NB4 (cell line): ENCODE measurements around the gene METTL3.

Experiments used
- DNase-seq: peaks from one replicate; pipeline ENCODE4 v3.0.0; 2010; ENCODE audit warnings: low read depth
- H3K4me3 ChIP-seq: one replicate; pipeline ENCODE4 v1.5.1; 2011; ENCODE audit warnings: mild to moderate bottlenecking, low read depth, low read length, moderate library complexity
- MAX ChIP-seq: IDR thresholded peaks from 2 replicates; pipeline ENCODE4 v1.6.1; 2011; ENCODE audit warnings: low read depth, low read length
- MYC ChIP-seq: IDR thresholded peaks from 2 replicates; pipeline ENCODE4 v1.6.1; 2011; ENCODE audit warnings: low read depth, low read length
- POLR2A ChIP-seq: IDR thresholded peaks from 2 replicates; pipeline ENCODE4 v1.6.1; 2011; ENCODE audit warnings: mild to moderate bottlenecking; ENCODE audit not compliant: insufficient read length; ENCODE audit errors: extremely low read depth
- TF ChIP-seq, protein P1 (sequence below): IDR thresholded peaks from one replicate; pipeline ENCODE4 v1.5.1; 2012; ENCODE audit warnings: low read depth, low read length

The METTL3 gene

GRCh38 chr14:21536418-21537089 is 25.4 kb upstream of the METTL3 start:
- no peak for DNase-seq
- TF ChIP-seq, protein P1, sequence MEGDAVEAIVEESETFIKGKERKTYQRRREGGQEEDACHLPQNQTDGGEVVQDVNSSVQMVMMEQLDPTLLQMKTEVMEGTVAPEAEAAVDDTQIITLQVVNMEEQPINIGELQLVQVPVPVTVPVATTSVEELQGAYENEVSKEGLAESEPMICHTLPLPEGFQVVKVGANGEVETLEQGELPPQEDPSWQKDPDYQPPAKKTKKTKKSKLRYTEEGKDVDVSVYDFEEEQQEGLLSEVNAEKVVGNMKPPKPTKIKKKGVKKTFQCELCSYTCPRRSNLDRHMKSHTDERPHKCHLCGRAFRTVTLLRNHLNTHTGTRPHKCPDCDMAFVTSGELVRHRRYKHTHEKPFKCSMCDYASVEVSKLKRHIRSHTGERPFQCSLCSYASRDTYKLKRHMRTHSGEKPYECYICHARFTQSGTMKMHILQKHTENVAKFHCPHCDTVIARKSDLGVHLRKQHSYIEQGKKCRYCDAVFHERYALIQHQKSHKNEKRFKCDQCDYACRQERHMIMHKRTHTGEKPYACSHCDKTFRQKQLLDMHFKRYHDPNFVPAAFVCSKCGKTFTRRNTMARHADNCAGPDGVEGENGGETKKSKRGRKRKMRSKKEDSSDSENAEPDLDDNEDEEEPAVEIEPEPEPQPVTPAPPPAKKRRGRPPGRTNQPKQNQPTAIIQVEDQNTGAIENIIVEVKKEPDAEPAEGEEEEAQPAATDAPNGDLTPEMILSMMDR, result no peak
- TF ChIP-seq MAX, result no peak
- TF ChIP-seq POLR2A, result no peak
- TF ChIP-seq MYC, result no peak
- H3K4me3 ChIP-seq, result no peak overlapping the region

DNA sequence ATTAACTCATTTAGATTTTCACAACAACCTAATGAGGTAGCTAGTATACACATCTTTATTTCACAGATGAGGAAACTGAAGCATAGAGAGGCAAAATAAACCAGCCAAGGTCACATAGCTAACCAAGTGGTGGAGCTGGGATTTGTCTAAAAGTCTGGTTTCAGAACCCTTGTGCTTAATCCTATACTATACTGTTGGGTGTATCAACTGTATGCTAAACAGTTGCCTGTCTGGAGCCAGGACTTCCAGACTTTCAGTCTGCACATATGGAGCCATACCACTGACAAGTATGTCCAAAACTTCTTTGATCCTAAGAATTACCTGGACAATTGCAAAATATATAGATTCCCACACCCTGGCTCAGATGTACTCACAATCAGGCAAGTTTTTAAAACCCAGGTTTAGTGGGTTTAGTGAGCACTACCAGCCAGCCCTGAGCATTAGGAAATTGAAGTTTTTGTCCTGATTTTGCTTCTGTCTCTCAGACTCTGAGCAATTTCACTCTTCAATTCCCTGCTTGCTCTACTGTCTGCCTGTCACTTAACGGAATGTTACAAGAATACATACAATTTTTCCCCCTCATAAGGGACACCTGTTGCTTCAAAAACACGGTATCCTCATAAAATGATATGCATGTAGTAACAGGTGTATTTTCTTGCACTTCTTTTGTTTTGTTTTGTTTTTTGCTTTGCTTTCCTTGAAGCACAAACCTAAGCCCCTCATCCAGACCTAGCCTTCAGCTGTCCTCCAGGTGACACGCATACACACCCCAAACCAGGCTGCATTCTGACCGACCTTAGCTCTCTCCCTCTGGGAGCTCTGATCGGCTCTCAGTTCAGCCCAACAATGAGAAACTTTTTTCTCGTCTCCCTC is 24.6 kb upstream of the METTL3 start:
- DNase-seq, result no peak
- no peak overlapping the region for H3K4me3 ChIP-seq
- TF ChIP-seq MAX (no peak), MYC (no peak), POLR2A (no peak)
- TF ChIP-seq, protein P1, result no peak

- TF ChIP-seq, protein P1, result no peak
- TF ChIP-seq MAX, result no peak
- no peak for TF ChIP-seq POLR2A
- TF ChIP-seq MYC, result 0 out of 2 replicates have a peak, but pooled peaks have one; percentile 9
- peak; percentile 87 for DNase-seq
- H3K4me3 ChIP-seq, result no peak overlapping the region
Observed at GRCh38 chr14:21534576-21534975, 23.4 kb upstream of the METTL3 start.

DNA sequence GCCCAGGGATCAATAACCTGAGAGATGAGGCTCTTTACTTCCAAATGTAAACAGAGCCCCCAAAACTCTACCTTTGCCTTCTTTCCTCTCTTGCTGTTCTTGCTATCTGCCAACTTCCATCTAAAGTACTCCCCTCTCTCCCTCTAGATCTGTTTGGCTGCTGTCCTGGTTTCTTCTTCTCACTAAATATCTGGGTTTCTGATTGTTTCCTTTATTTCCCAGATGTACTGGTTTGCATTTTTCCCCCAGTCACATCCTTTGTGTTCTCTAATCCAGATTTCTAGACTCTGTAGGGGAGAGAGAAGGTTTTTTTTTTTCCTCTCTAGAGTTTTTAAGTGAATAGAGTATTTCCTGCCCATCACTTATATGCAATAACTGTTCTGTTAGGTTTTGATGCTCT is 22.2 kb upstream of the METTL3 start:
- TF ChIP-seq POLR2A (no peak), MAX (no peak), MYC (no peak)
- DNase-seq, result no peak
- H3K4me3 ChIP-seq, result no peak overlapping the region

- no peak for DNase-seq
- no peak overlapping the region for H3K4me3 ChIP-seq
- TF ChIP-seq MAX, result no peak
Observed at GRCh38 chr14:21529515-21529914, 18.4 kb upstream of the METTL3 start.

GRCh38 chr14:21528381-21529348 is 17.5 kb upstream of the METTL3 start:
- H3K4me3 ChIP-seq, result no peak overlapping the region
- TF ChIP-seq POLR2A, result no peak
- TF ChIP-seq MAX, result no peak
- no peak for TF ChIP-seq MYC
- TF ChIP-seq, protein P1, result no peak
- DNase-seq, result peak; percentile 24
